Mesothelial cell of epicardium (in vitro differentiated cells): ENCODE results near the gene ELMOD1. TPM values are rescaled to one million over a fixed set of nuclear protein-coding genes. Genes with fewer than 3 reads are reported as not detected.

Experiments
- DNase-seq, 2 experiments: peaks; one replicate each; pipeline ENCODE4 v3.0.0; 2021; ENCODE audit warnings: low spot score in 2 of 2; ENCODE audit not compliant: unreplicated experiment in 2 of 2
- H3K27ac Mint-ChIP-seq: 2 replicates; pipeline ENCODE4 v1.8.0; 2021; ENCODE audit warnings: mixed read lengths
- H3K27me3 Mint-ChIP-seq: 2 replicates; pipeline ENCODE4 v1.8.0; 2021; ENCODE audit warnings: low read depth, mixed read lengths
- H3K36me3 Mint-ChIP-seq: 2 replicates; pipeline ENCODE4 v1.8.0; 2021; ENCODE audit warnings: mixed read lengths
- H3K4me1 Mint-ChIP-seq: 2 replicates; pipeline ENCODE4 v1.8.0; 2021; ENCODE audit warnings: mixed read lengths
- H3K4me3 Mint-ChIP-seq: 2 replicates; pipeline ENCODE4 v1.8.0; 2021; ENCODE audit warnings: mild to moderate bottlenecking, moderate library complexity, mixed read lengths
- H3K9me3 Mint-ChIP-seq: 2 replicates; pipeline ENCODE4 v1.8.0; 2021; ENCODE audit warnings: mixed read lengths
- total RNA-seq: library from RNA; stranded (reverse); gene quantifications from 3 replicates; pipeline ENCODE4 v1.2.1, GENCODE V29; 2021
- TF ChIP-seq, protein P1 (sequence below): fragments of 200-600 bp; sonication (generic); IDR thresholded peaks from one replicate; pipeline ENCODE4 v1.5.0; 2021; ENCODE audit warnings: antibody characterized with exemption; ENCODE audit not compliant: unreplicated experiment

Gene ELMOD1
- total RNA-seq: 0.69 to 0.75 TPM (median 0.73 TPM) in 3 replicates

DNA sequence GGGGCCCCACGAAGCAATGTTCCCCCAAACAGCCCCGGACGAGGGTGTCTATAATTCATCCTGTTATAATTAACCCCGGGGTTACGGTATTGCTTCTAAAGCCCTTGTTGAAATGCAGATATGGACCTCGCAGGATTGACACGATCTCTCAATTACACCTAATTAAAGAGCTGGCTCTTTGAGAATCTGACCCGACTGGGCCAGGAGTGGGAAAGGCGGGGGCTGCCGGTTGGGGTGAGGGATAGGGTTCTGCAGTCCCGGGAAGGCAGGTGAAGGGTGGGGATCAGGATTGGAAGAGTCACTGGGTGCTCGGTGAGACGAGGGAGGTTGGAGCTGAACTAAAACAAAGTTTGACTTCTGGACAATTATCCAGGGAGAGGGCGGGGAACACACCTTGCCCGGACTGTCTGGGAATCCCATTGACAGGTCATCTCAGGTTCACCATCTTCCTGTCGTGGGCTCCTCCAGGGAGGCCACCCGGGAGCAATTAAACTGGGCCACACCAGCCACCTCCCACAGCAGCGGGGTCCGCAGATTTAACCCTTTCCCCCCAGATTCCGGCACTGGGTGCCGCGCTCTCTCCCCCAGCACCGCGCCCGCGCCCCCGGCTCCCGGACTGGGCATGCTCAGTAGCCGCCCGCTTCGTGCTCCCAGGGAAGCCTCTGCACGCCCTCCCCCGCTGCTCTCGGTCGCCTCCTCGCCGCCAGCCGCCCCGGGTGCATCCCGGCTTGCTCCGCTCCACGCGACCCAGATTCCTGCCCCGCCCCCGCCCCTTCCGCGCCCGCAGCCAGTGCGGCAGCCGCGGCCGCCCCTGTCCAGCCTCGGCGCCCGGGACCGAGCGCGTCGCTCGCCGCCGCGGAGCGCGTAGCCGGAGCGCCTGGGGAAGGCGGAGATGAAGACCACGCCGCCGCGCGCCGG lies at the start of gene ELMOD1:
ELMOD1 (plus strand) TSS at position 688 of the 918 bp plus-strand sequence. CDS start 27,043 bp downstream, outside the sequence.
- Mint-ChIP-seq H3K36me3 (no peaks in the 10 kb centered on the region), H3K4me3 (peak within 1 kb of the TSS; percentile 79), H3K27me3 (peaks cover 94% of the 10 kb centered on the region), H3K4me1 (peaks cover 21% of the 10 kb centered on the region), H3K9me3 (no peaks in the 10 kb centered on the region), H3K27ac (no peak within 1 kb of the TSS)
- TF ChIP-seq, protein P1, sequence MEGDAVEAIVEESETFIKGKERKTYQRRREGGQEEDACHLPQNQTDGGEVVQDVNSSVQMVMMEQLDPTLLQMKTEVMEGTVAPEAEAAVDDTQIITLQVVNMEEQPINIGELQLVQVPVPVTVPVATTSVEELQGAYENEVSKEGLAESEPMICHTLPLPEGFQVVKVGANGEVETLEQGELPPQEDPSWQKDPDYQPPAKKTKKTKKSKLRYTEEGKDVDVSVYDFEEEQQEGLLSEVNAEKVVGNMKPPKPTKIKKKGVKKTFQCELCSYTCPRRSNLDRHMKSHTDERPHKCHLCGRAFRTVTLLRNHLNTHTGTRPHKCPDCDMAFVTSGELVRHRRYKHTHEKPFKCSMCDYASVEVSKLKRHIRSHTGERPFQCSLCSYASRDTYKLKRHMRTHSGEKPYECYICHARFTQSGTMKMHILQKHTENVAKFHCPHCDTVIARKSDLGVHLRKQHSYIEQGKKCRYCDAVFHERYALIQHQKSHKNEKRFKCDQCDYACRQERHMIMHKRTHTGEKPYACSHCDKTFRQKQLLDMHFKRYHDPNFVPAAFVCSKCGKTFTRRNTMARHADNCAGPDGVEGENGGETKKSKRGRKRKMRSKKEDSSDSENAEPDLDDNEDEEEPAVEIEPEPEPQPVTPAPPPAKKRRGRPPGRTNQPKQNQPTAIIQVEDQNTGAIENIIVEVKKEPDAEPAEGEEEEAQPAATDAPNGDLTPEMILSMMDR: no peak
- peak; percentile 40 to 72 for DNase-seq

DNA sequence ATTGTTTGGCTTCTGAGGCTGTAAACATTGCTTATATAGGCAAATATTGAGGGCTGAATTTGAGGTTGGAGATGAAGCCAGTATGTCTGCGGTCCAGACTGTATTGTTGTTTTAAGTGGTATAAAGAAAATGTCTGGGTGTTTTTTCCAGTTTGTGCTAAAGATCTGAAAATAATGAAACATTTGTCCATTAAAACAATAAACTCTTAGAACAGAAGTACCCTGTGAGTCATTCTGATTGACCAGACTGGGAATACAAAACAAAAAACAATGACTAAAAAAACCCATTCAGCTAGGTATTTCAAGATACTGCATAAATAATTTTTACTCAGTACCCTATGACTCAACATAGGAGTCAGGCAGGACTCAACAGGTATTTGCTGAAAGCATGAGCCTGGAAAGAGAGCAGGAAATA lies 45.8 kb upstream of the ELMOD1 start:
- peak overlapping the region; percentile 71 for H3K27ac Mint-ChIP-seq
- no peak overlapping the region for H3K4me3 Mint-ChIP-seq
- H3K36me3 Mint-ChIP-seq: no peaks in the 10 kb centered on the region
- DNase-seq: no peak
- H3K4me1 Mint-ChIP-seq: peaks cover 37% of the 10 kb centered on the region
- H3K27me3 Mint-ChIP-seq: no peaks in the 10 kb centered on the region
- H3K9me3 Mint-ChIP-seq: no peaks in the 10 kb centered on the region
- TF ChIP-seq, protein P1: no peak

DNA sequence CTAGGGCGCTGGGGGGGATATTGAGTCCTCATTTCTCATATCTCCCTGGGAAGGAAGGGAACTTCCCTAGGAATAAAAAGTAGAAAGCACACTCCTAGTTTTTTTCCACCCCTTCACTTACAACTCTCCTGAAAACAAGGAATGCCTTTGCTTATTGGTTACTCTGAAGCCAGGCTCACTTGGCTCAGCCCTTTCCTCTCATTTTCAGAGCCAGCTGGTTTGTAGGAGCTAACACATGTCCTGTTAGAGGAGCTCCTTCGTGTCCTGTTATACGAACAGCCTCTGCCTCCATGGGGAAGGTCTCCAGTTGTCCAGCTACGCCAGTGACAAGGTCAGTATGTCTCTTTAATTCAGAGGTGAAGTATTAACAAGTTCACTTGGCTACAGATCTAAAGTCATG lies 43.0 kb upstream of the ELMOD1 start:
- H3K27me3 Mint-ChIP-seq: no peaks in the 10 kb centered on the region
- no peak overlapping the region for H3K4me3 Mint-ChIP-seq
- DNase-seq: no peak
- peaks cover 32% of the 10 kb centered on the region for H3K4me1 Mint-ChIP-seq
- no peaks in the 10 kb centered on the region for H3K9me3 Mint-ChIP-seq
- TF ChIP-seq, protein P1: no peak
- H3K27ac Mint-ChIP-seq: peak overlapping the region; percentile 59
- peaks cover 7% of the 10 kb centered on the region for H3K36me3 Mint-ChIP-seq

DNA sequence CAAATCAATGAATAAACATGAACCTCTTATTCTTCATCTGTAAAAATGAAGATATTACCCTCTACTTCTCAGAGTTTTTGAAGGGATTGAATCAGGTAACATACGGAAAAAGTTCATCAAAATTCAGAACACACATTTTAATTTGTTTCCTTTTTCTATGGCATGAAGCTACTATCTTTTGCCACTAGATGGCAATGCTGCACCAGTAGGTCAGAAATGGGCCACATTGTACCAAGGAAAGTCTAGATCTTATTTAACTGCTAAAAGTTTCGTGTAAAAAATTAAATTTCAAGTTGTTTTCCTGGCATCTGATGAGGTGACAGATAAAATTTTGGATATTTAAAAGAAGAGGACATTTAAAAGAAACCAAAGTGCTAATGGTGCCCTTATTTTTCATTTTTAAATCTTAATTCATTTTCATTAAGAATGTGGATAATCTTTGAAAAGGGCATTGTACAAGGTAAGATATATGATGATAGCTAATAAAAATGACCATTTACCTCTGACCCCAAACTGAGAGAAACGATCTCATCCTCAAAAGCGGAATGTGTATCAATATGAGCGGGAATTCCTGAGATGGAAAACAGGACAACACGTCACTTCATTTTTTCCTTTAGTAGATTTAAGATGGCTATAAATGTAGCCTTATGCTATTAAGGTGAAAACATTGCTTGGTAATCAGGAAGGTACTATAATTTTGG lies 41.5 kb upstream of the ELMOD1 start:
- Mint-ChIP-seq H3K27me3 (no peaks in the 10 kb centered on the region), H3K27ac (peak overlapping the region; percentile 30), H3K36me3 (peaks cover 10% of the 10 kb centered on the region), H3K4me1 (peaks cover 27% of the 10 kb centered on the region), H3K9me3 (no peaks in the 10 kb centered on the region), H3K4me3 (no peak overlapping the region)
- no peak for DNase-seq
- TF ChIP-seq, protein P1: peak; percentile 76

DNA sequence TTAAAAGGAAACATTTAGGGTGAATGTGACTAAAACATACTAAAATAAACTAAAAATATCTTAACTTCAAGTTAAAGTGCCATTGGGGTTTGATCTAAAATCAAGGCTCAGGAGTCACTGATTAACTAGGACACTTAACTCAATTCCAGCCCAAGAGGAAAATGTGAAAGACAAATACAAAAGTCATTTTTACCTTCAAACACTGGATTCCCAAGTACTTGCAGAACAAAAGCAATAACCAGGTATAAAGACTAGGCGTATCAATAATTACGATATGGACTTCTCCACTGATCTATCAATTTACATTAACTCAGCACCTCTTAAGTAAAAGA lies 41.0 kb upstream of the ELMOD1 start:
- TF ChIP-seq, protein P1: no peak
- no peaks in the 10 kb centered on the region for H3K27me3 Mint-ChIP-seq
- H3K36me3 Mint-ChIP-seq: peaks cover 10% of the 10 kb centered on the region
- H3K27ac Mint-ChIP-seq: no peak overlapping the region
- no peak for DNase-seq
- peaks cover 23% of the 10 kb centered on the region for H3K4me1 Mint-ChIP-seq
- H3K4me3 Mint-ChIP-seq: no peak overlapping the region
- no peaks in the 10 kb centered on the region for H3K9me3 Mint-ChIP-seq
